ENCODE results near the gene RHOJ.

The RHOJ gene

DNA sequence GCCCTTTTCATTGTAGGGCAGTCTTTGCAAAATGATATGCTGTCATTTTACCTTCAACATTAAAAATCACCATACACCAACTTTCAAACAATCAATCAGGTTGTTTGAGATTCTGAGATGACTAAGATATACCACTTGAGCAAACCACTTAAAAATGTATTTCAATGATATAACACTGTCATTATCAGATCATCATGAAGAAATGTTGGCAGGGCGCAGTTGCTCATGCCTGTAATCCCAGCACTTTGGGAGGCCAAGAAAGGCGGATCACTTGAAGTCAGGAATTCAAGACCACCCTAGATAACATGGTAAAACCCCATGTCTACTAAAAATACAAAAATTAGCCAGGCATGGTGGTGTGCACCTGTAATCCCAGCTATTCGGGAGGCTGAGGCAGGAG, 13.0 kb upstream of the RHOJ start:
- TF ChIP-seq, protein P1, sequence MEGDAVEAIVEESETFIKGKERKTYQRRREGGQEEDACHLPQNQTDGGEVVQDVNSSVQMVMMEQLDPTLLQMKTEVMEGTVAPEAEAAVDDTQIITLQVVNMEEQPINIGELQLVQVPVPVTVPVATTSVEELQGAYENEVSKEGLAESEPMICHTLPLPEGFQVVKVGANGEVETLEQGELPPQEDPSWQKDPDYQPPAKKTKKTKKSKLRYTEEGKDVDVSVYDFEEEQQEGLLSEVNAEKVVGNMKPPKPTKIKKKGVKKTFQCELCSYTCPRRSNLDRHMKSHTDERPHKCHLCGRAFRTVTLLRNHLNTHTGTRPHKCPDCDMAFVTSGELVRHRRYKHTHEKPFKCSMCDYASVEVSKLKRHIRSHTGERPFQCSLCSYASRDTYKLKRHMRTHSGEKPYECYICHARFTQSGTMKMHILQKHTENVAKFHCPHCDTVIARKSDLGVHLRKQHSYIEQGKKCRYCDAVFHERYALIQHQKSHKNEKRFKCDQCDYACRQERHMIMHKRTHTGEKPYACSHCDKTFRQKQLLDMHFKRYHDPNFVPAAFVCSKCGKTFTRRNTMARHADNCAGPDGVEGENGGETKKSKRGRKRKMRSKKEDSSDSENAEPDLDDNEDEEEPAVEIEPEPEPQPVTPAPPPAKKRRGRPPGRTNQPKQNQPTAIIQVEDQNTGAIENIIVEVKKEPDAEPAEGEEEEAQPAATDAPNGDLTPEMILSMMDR (IDR thresholded peaks at IDR 0.05; ENCODE audit: insufficient read depth, low read depth, low read length, missing control alignments) = no peak
- no peak for DNase-seq (ENCODE audit: low read depth)

DNA sequence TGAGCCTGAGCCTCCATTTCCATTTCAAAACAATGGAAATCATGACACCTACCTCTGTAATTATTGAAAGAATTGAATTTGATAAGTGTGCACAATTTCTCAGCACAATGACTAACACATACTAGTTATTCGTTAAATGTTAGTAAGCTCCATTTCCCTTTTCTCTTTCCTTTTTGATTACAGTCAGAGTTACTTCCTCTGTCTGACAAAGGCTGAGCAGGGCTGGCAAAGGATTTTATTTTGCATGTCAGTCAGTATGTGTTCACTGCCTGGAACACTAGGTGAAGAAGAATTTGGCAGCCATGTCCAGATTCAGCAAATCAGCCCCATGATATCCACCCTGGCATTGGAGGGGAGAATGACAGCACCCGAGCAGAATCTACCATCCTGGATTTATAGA, 12.2 kb upstream of the RHOJ start:
- TF ChIP-seq, protein P1 (IDR thresholded peaks at IDR 0.05; ENCODE audit: insufficient read depth, low read depth, low read length, missing control alignments) = no peak
- DNase-seq (ENCODE audit: low read depth) = no peak
- no peak overlapping the region for H3K4me3 ChIP-seq (ENCODE audit: low read depth, low read length)

More for the DNA sequence above, 13.0 kb upstream of the RHOJ start:
- H3K4me3 ChIP-seq (ENCODE audit: low read depth, low read length) = no peak overlapping the region

DNA sequence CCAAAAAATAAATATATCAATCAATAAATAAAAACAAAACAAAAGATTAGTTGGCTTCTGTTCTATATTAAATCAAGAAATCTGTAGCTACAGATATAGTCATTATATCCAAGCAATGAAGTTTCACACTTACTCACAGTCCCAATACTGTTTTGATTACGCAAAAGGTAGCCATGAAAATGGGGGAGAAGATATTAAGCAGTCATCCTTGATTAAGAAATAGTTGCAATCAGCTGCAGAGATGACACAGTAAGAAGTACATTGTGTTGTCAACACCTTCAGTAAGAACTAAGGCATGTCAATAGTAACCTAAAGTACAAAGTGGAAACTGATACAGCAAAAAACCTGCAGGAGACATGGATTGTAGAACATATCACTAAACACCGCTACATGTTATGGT, 11.0 kb upstream of the RHOJ start:
- TF ChIP-seq, protein P1 (IDR thresholded peaks at IDR 0.05; ENCODE audit: insufficient read depth, low read depth, low read length, missing control alignments) = no peak
- DNase-seq (ENCODE audit: low read depth) = no peak
- no peak overlapping the region for H3K4me3 ChIP-seq (ENCODE audit: low read depth, low read length)

DNA sequence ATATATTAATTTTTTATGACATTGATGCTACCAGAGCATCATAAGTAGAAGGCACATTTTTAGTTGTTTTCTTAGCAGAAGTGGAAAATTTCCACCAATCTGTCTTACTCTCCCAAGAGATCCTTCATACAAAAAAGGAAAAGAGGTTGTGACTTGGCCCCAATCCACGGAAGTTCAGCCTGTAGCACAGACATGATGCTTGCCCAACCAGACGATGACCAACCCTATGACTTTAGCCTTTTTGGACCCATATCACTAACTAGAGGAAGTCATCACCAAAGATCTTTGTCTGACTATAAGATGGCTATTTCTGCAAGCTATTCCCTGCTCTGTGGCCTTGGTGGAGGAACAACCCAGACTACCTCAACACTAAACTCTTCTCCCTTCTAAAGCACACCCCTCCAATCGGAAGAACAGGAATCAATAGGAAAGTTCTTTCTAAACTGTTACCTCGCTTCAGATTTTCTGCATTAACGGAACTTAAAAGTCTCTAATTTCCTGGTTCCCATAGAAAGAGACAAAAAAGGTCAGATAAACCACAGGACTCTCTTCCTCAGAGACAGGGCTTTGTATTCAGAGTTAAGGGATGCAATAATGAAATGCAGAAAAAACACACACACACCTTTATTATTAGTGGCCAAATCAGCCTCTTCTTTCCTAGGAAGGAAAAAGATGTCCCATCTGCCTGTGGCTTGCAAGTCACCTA, 4.1 kb upstream of the RHOJ start:
- TF ChIP-seq, protein P1 (IDR thresholded peaks at IDR 0.05; ENCODE audit: insufficient read depth, low read depth, low read length, missing control alignments) = no peak
- no peak for DNase-seq (ENCODE audit: low read depth)
- no peak overlapping the region for H3K4me3 ChIP-seq (ENCODE audit: low read depth, low read length)

DNA sequence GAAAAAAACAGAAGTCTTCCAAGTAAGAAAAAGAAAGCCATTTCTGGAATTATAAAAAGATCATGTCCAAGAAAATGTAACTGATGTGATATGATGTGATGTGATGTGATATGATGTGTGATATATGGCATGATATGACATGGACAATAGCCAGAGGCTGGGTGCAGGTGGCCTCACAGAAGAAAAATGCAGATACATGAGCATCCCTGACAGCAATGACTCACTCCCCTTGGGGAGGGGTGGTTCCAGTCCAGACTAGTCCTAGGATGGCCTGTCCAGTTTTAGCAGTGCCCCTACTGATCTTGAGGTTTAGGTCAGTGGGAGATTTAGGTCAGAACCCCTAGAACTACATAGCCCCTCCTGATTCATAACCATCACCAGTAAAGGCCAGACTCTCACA, 3.5 kb upstream of the RHOJ start:
- TF ChIP-seq, protein P1 (IDR thresholded peaks at IDR 0.05; ENCODE audit: insufficient read depth, low read depth, low read length, missing control alignments) = no peak
- no peak overlapping the region for H3K4me3 ChIP-seq (ENCODE audit: low read depth, low read length)
- no peak for DNase-seq (ENCODE audit: low read depth)

DNA sequence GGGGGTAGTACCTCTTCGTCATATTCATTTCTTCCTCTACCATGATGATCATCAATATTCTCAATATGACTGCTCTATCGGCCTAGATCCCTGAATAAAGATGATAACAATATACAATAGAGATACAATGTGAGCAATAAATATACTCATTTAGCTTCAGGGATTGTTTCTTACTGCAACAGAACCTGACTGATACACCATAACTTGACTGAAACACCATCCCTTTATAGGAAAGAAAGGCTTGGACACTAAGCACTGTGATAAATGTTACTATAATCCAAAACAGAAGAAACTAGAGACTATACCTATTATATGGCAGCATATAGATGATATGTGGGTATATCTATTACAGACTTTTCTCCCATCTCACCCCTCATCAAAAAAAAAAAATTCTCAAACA, 1.2 kb upstream of the RHOJ start:
- TF ChIP-seq, protein P1 (IDR thresholded peaks at IDR 0.05; ENCODE audit: insufficient read depth, low read depth, low read length, missing control alignments) = no peak
- H3K4me3 ChIP-seq (ENCODE audit: low read depth, low read length) = no peak overlapping the region
- no peak for DNase-seq (ENCODE audit: low read depth)

Data from GM12865 (cell line).